Activated CD4-positive, alpha-beta memory T cell treated with anti-CD3 and anti-CD28 coated beads, Interleukin-2, amount 10 ng/mL, durations not matched to agents 7 days and 5 days (primary cell): ENCODE data around the gene TRIO. TPM values are rescaled to one million over a fixed set of nuclear protein-coding genes. Genes with fewer than 3 reads are reported as not detected.

Source experiments
- CTCF ChIA-PET: fragments of 350-600 bp; sonication (Branson Sonifier 250); formaldehyde crosslinking; loops from one replicate; lab custom pipeline; 2021; ENCODE audit warnings: antibody characterized with exemption, inconsistent platforms; lab: Charles Lee
- POLR2A ChIA-PET: fragments of 350-600 bp; sonication (Branson Sonifier 250); formaldehyde crosslinking; loops from one replicate; lab custom pipeline; 2021; ENCODE audit warnings: antibody characterized with exemption; lab: Charles Lee
- DNase-seq: peaks from one replicate; pipeline ENCODE4 v3.0.0-alpha.2; 2020
- H3K27ac Mint-ChIP-seq: one replicate; pipeline ENCODE4 v1.8.0; 2021; ENCODE audit warnings: mild to moderate bottlenecking, mixed read lengths
- H3K27me3 Mint-ChIP-seq: one replicate; pipeline ENCODE4 v1.8.0; 2021; ENCODE audit warnings: mixed read lengths
- H3K36me3 Mint-ChIP-seq: one replicate; pipeline ENCODE4 v1.8.0; 2021; ENCODE audit warnings: low read depth, mixed read lengths
- H3K4me1 Mint-ChIP-seq: one replicate; pipeline ENCODE4 v1.8.0; 2021; ENCODE audit warnings: mixed read lengths
- H3K4me3 Mint-ChIP-seq: one replicate; pipeline ENCODE4 v1.8.0; 2021; ENCODE audit warnings: mild to moderate bottlenecking, mixed read lengths
- H3K9me3 Mint-ChIP-seq: one replicate; pipeline ENCODE4 v1.8.0; 2021; ENCODE audit warnings: mixed read lengths
- total RNA-seq, 2 experiments: library from RNA; stranded (reverse); gene quantifications; one replicate each; pipeline ENCODE4 v1.2.3, GENCODE V29; 2021

TRIO gene
- total RNA-seq, 2 experiments from 2014 or later, result 8.1 to 8.3 TPM

DNA sequence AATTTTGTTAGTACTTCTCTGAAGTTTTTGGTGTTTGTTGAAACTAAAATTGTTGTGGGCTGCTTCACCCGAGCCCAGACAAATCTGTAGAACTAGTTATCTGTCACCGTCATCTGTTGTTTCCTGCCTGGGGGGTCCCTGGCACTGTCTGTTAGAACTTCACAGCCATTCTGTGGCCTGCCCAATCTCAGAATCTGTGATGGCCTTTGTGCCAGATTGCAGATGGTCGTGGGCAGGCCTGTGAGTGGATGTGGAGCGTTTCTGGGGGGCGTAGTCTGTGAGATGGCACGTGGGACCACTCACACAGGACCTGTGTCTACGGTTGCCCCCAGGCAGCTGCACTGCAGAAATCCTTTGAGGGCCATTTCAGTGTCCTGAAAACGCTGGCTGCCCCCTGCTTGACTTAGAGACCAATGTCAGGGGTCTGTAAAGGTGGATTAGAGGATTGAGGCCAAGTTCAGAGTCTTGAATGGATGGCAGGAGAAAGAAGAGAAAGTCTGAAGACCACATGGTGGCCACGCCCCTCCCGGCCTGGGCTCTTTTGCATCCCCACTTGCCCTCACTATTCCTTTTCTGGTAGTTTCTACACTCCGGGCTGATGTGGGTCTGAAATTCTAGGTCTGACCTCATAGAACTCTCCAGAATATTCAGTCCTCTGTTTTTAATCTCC lies 38.3 kb downstream of the TRIO start:
- Mint-ChIP-seq H3K27me3 (peaks cover 2% of the 10 kb centered on the region), H3K4me3 (no peak overlapping the region), H3K36me3 (no peaks in the 10 kb centered on the region), H3K9me3 (no peaks in the 10 kb centered on the region), H3K4me1 (no peaks in the 10 kb centered on the region), H3K27ac (no peak overlapping the region)
- DNase-seq, result no peak
- CTCF ChIA-PET, result no interaction called here
- POLR2A ChIA-PET, result no interaction called here

DNA sequence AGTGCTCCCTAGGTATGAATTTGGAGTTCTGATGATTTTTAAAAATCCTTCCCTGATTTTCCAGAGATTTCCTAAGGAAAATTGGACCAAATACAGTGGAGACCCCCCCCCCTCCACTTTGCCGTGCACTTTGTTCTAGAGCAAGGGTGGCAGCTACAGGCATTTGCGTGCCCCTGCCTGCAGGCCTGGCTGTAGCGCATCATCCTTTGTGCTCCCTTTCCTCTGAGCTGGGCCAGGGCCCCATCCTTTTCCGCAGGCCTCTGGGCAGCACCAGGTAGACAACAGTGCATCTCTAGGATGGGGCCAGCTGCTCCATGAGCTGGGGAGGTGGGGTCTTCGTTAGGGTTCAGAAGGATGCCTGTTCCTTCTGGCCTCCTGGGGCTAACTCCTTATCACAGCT lies 39.6 kb downstream of the TRIO start:
- no peaks in the 10 kb centered on the region for H3K36me3 Mint-ChIP-seq
- POLR2A ChIA-PET, result no interaction called here
- no peak for DNase-seq
- H3K4me1 Mint-ChIP-seq, result no peaks in the 10 kb centered on the region
- peaks cover 2% of the 10 kb centered on the region for H3K27me3 Mint-ChIP-seq
- H3K27ac Mint-ChIP-seq, result no peak overlapping the region
- no peak overlapping the region for H3K4me3 Mint-ChIP-seq
- CTCF ChIA-PET, result no interaction called here
- no peaks in the 10 kb centered on the region for H3K9me3 Mint-ChIP-seq

- Mint-ChIP-seq H3K4me1 (no peaks in the 10 kb centered on the region), H3K4me3 (no peak overlapping the region), H3K27ac (no peak overlapping the region), H3K27me3 (peaks cover 2% of the 10 kb centered on the region), H3K36me3 (no peaks in the 10 kb centered on the region), H3K9me3 (no peaks in the 10 kb centered on the region)
- ChIA-PET POLR2A (no interaction called here), CTCF (no interaction called here)
- no peak for DNase-seq
These were observed 40.2 kb downstream of the TRIO start for GRCh38 chr5:14183187-14183939.

DNA sequence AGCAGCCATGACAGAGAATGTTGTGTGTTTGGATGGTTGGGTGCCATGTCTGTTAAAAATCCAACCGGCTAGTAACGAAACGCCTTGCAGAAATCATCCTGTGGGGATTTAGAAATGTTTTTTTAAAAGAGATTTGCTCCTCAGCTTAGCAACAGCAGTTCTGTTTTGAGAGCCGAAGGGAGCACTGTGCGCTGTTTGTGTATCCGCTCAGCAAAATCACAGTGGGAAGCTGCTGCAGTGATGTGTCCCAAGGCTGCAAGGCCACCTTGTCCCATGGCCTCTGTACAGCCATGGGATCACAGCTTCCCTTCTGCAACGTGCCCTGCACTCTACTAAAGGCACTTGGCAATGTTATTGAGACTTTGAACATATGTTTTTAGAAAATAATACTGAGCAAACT lies 40.9 kb downstream of the TRIO start:
- no peaks in the 10 kb centered on the region for H3K9me3 Mint-ChIP-seq
- ChIA-PET CTCF (no interaction called here), POLR2A (no interaction called here)
- peaks cover 2% of the 10 kb centered on the region for H3K27me3 Mint-ChIP-seq
- H3K4me3 Mint-ChIP-seq, result no peak overlapping the region
- no peaks in the 10 kb centered on the region for H3K4me1 Mint-ChIP-seq
- H3K36me3 Mint-ChIP-seq, result no peaks in the 10 kb centered on the region
- DNase-seq, result no peak
- no peak overlapping the region for H3K27ac Mint-ChIP-seq

DNA sequence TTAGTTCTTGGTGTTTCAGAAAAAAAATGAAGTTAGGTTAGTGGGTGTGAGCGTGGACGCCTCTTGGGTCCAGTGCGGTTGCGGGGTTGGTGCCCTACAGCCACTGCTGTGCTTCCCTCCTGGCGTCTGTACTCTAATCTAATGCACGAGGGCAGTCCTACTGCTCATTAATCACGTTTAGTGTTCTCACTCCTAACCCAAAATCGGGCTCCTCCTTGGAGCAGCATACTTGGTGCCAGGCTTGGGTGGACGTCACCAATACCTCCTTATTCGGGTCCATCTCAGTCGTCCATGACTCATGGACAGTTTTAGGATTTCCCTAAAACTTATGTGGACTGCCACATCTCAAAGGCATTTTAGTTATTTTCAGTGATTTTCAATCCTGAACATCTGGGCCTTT lies 41.6 kb downstream of the TRIO start:
- Mint-ChIP-seq H3K4me3 (no peak overlapping the region), H3K36me3 (no peaks in the 10 kb centered on the region), H3K9me3 (no peaks in the 10 kb centered on the region), H3K27ac (no peak overlapping the region), H3K27me3 (peaks cover 2% of the 10 kb centered on the region), H3K4me1 (no peaks in the 10 kb centered on the region)
- ChIA-PET CTCF (no interaction called here), POLR2A (no interaction called here)
- DNase-seq, result no peak

- Mint-ChIP-seq H3K4me3 (no peak overlapping the region), H3K4me1 (no peaks in the 10 kb centered on the region), H3K27ac (no peak overlapping the region), H3K27me3 (peaks cover 2% of the 10 kb centered on the region), H3K36me3 (no peaks in the 10 kb centered on the region), H3K9me3 (no peaks in the 10 kb centered on the region)
- DNase-seq, result no peak
- ChIA-PET CTCF (no interaction called here), POLR2A (no interaction called here)
These were observed 42.4 kb downstream of the TRIO start for GRCh38 chr5:14185326-14186058.

- H3K4me1 Mint-ChIP-seq, result no peaks in the 10 kb centered on the region
- no peaks in the 10 kb centered on the region for H3K36me3 Mint-ChIP-seq
- H3K27ac Mint-ChIP-seq, result no peak overlapping the region
- no peak for DNase-seq
- POLR2A ChIA-PET, result no interaction called here
- no peaks in the 10 kb centered on the region for H3K9me3 Mint-ChIP-seq
- CTCF ChIA-PET, result no interaction called here
- no peak overlapping the region for H3K4me3 Mint-ChIP-seq
- H3K27me3 Mint-ChIP-seq, result peaks cover 2% of the 10 kb centered on the region
These were observed 43.1 kb downstream of the TRIO start for GRCh38 chr5:14186059-14186830.

GRCh38 chr5:14187157-14187556 lies 44.0 kb downstream of the TRIO start:
- ChIA-PET CTCF (no interaction called here), POLR2A (no interaction called here)
- no peaks in the 10 kb centered on the region for H3K9me3 Mint-ChIP-seq
- H3K4me3 Mint-ChIP-seq, result no peak overlapping the region
- H3K4me1 Mint-ChIP-seq, result no peaks in the 10 kb centered on the region
- H3K27me3 Mint-ChIP-seq, result peaks cover 2% of the 10 kb centered on the region
- no peaks in the 10 kb centered on the region for H3K36me3 Mint-ChIP-seq
- DNase-seq, result no peak
- H3K27ac Mint-ChIP-seq, result no peak overlapping the region

GRCh38 chr5:14187660-14188059 lies 44.5 kb downstream of the TRIO start:
- Mint-ChIP-seq H3K4me1 (no peaks in the 10 kb centered on the region), H3K27ac (no peak overlapping the region), H3K4me3 (no peak overlapping the region), H3K27me3 (peaks cover 2% of the 10 kb centered on the region), H3K36me3 (no peaks in the 10 kb centered on the region), H3K9me3 (no peaks in the 10 kb centered on the region)
- ChIA-PET POLR2A (no interaction called here), CTCF (no interaction called here)
- no peak for DNase-seq

- Mint-ChIP-seq H3K27ac (no peak overlapping the region), H3K36me3 (no peaks in the 10 kb centered on the region), H3K9me3 (no peaks in the 10 kb centered on the region), H3K27me3 (peaks cover 2% of the 10 kb centered on the region), H3K4me3 (no peak overlapping the region), H3K4me1 (no peaks in the 10 kb centered on the region)
- ChIA-PET CTCF (no interaction called here), POLR2A (no interaction called here)
- DNase-seq, result no peak
These were observed 45.6 kb downstream of the TRIO start for GRCh38 chr5:14188778-14189177.

DNA sequence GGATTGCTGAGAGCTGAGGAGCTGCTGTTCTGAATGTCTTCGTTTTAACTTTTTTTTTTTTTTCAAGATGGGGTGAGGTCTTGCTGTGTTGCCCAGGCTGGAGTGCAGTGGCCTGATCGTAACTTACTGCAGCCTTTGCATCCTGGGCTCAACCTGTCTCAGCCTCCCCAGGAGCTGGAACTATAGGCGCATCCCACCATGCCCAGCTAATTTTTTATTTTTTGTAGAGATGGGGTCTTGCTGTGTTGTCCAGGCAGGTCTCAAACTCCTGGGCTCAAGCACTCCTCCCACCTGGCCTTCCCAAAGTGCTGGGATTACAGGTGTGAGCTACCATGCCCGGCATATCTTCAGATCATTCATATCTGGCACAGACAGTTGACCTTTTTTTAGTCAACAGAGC lies 46.5 kb downstream of the TRIO start:
- Mint-ChIP-seq H3K27ac (no peak overlapping the region), H3K4me1 (no peaks in the 10 kb centered on the region), H3K27me3 (peaks cover 2% of the 10 kb centered on the region), H3K9me3 (no peaks in the 10 kb centered on the region), H3K36me3 (no peaks in the 10 kb centered on the region), H3K4me3 (no peak overlapping the region)
- ChIA-PET CTCF (no interaction called here), POLR2A (no interaction called here)
- no peak for DNase-seq

GRCh38 chr5:14190194-14191164 lies 47.3 kb downstream of the TRIO start:
- no peak for DNase-seq
- H3K9me3 Mint-ChIP-seq, result no peaks in the 10 kb centered on the region
- no peak overlapping the region for H3K4me3 Mint-ChIP-seq
- peaks cover 4% of the 10 kb centered on the region for H3K27me3 Mint-ChIP-seq
- ChIA-PET CTCF (no interaction called here), POLR2A (no interaction called here)
- no peaks in the 10 kb centered on the region for H3K4me1 Mint-ChIP-seq
- H3K36me3 Mint-ChIP-seq, result no peaks in the 10 kb centered on the region
- no peak overlapping the region for H3K27ac Mint-ChIP-seq
